ENCODE measurements around the gene SAMHD1.
"Not testable (repeated sequence)": the region's sequence is repeated elsewhere in the genome, so short reads cannot be mapped to it uniquely, and the experiment has no call there.

Gene SAMHD1

DNA sequence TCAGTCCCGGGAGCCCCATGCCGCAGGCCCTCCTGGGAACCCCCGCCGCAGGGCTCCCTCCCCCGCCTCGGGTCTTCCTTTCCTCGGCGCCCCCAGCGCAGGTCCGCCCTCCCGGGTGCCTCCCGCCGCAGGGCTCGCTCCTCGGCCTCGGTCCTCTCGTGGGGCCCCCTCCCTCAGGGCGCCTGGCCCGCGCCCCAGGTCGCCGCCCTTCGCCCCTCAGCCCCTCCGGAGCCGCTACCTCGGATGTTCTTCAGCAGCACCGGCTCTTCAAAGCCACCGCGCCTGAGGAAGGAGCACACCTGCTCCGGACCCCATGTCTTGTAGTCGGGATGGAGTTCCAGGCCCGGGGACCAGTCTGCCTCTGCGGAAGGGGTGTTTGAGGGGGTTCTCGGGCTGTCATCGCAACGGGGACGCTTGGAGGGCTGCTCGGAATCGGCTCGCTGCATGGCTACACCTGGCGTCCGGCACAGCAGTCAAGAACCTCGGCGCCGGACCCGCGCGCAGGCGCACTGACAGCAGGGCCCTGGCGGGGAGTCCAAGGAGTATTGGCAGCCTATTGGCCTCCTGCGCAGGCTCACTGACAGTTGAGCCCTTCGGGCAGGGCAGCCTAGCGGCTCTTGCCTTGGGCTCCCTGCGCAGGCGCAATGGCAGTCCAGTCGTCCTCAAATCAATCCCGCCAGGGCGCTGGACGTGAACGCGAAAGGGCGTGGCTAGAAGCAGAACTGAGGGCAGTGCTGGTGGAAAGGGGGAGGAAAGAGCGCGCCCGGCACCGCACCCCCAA, at the start of gene SAMHD1:
SAMHD1 (minus strand) TSS at position 511 of the 781 bp plus-strand sequence; CDS start at position 446, 65 bp downstream.
- peak within 1 kb of the TSS; percentile 67 for H3K4me3 ChIP-seq (ENCODE audit: low read depth, low read length)
- TF ChIP-seq CTCF (IDR thresholded peaks at IDR 0.05; ENCODE audit: borderline replicate concordance, insufficient read depth, low read depth, low read length) = 0 out of 2 replicates have a peak, but pooled peaks have one; percentile 14

GRCh38 chr20:37000171-37000570, 48.7 kb upstream of the SAMHD1 start:
- not testable (repeated sequence) for H3K4me3 ChIP-seq (ENCODE audit: low read depth, low read length)

- TF ChIP-seq CTCF (IDR thresholded peaks at IDR 0.05; ENCODE audit: borderline replicate concordance, insufficient read depth, low read depth, low read length) = no peak
- H3K4me3 ChIP-seq (ENCODE audit: low read depth, low read length) = no peak overlapping the region
These were observed 47.1 kb upstream of the SAMHD1 start for GRCh38 chr20:36998652-36999051.

DNA sequence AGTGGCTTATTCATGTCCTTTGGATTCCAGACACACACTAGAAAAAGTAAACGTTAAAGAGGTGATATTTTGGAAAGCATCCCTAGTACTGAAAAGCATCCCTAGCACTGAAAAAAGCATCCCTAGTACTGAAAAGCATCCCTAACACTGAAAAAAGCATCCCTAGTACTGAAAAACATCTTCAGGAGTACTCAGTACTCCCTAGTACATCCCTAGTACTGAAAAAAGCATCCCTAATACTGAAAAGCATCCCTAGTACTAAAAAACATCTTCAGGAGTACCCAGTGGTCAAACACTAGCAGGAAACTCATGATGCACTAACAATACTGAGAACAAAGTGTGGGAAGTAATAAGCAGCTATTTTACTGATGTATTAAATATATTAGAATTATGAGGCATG, 45.6 kb upstream of the SAMHD1 start:
- TF ChIP-seq CTCF (IDR thresholded peaks at IDR 0.05; ENCODE audit: borderline replicate concordance, insufficient read depth, low read depth, low read length) = no peak
- H3K4me3 ChIP-seq (ENCODE audit: low read depth, low read length) = no peak overlapping the region

- not testable (repeated sequence) for H3K4me3 ChIP-seq (ENCODE audit: low read depth, low read length)
These were observed 42.7 kb upstream of the SAMHD1 start for GRCh38 chr20:36994221-36994620.

DNA sequence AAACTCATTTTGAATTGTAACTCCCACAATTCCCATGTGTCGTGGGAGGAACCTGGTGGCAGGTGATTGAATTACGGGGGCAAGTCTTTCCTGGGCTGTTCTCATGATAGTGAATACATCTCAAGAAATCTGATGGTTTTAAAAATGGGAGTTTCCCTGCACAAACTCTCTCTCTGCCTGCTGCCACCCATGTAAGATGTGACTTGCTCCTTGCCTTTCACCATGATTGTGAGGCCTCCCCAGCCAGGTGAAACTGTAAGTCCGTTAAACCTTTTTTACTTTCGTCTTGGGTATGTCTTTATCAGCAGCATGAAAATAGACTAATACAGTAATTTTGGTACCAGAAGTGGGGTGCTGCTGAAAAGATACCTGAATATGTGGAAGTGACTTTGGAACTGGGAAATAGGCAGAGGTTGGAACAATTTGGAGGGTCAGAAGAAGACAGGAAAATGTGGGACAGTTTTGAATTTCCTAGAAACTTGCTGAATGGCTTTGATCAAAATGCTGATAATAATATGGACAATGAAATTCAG, 41.4 kb upstream of the SAMHD1 start:
- TF ChIP-seq CTCF (IDR thresholded peaks at IDR 0.05; ENCODE audit: borderline replicate concordance, insufficient read depth, low read depth, low read length) = no peak
- H3K4me3 ChIP-seq (ENCODE audit: low read depth, low read length) = no peak overlapping the region

GRCh38 chr20:36991703-36992102, 40.2 kb upstream of the SAMHD1 start:
- no peak for TF ChIP-seq CTCF (IDR thresholded peaks at IDR 0.05; ENCODE audit: borderline replicate concordance, insufficient read depth, low read depth, low read length)
- H3K4me3 ChIP-seq (ENCODE audit: low read depth, low read length) = no peak overlapping the region

DNA sequence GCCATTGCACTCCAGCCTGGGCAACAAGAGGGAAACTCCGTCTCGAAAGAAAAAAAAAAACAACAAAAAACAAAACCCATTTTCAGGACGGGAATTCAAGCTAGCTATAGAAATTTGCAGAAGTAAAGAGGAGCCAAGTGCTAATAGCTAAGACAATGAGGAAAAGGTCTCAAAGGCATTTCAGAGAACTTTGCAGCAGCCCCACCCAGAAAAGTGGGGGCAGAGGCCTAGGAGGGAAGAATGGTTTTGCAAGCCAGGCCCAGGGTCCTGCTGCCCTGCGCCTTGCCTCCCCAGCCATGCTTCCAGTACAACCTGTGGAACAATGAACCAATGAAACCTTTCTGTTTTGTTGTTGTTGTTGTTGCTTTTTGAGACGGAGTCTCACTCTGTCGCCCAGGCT, 38.3 kb upstream of the SAMHD1 start:
- no peak overlapping the region for H3K4me3 ChIP-seq (ENCODE audit: low read depth, low read length)
- TF ChIP-seq CTCF (IDR thresholded peaks at IDR 0.05; ENCODE audit: borderline replicate concordance, insufficient read depth, low read depth, low read length) = no peak
